Middle frontal gyrus (tissue), 1 donor: Measurements from ENCODE around the gene PCAT6.
"Not testable (repeated sequence)": the region's sequence is repeated elsewhere in the genome, so short reads cannot be mapped to it uniquely, and the experiment has no call there.

Experiments used
- DNase-seq: peaks from one replicate; pipeline ENCODE4 v3.0.0-alpha.2; 2015; ENCODE audit warnings: low spot score; ENCODE audit errors: extremely low spot score

The PCAT6 gene

GRCh38 chr1:202807451-202807925 is 3.3 kb upstream of the PCAT6 start:
- DNase-seq, result no peak

DNA sequence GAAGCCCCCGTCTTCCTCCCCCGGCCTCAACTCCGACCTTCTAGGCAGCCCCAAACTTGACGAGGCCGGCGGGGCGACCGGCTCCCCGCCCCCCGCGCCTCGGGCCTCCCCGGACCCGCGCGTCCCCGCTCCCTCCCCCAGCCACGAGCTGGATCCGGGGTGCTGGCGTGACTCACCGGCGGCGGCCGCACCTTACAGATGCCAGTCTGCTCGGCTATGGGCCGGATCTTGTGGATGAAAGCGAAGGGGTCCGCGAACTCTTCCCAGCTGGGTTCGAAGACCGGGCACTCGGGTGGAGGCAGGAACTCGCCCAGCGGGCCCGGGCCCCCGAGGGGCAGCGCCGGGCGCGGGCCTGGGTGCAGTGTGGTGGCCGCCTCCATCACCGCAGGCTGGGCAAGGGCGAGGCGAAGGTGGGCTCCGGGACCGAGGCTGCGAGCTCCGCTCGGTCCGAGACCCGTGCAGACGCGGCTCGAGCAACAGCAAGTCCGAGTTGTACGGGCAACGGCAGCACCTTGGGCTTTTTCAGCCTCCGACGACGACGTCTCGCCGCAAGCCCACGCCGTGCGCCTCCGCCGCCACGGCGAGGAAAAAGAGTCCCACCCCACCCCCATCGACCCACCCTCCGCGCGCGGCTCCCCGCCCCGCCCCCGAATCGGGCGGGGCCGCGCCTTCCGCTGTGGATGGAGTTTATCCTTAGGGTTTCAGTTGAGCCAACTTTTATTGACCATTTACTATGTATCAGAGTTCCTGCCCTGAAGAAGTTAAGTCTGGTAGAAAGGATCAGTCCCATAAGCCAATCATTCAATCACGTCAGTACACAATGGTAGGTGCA is 2.6 kb upstream of the PCAT6 start, which contains the start of gene KDM5B:
TSS of gene KDM5B (minus strand) at position 496 of the 832 bp plus-strand sequence. CDS start at position 380, 116 bp downstream.
- DNase-seq, result peak; percentile 30

DNA sequence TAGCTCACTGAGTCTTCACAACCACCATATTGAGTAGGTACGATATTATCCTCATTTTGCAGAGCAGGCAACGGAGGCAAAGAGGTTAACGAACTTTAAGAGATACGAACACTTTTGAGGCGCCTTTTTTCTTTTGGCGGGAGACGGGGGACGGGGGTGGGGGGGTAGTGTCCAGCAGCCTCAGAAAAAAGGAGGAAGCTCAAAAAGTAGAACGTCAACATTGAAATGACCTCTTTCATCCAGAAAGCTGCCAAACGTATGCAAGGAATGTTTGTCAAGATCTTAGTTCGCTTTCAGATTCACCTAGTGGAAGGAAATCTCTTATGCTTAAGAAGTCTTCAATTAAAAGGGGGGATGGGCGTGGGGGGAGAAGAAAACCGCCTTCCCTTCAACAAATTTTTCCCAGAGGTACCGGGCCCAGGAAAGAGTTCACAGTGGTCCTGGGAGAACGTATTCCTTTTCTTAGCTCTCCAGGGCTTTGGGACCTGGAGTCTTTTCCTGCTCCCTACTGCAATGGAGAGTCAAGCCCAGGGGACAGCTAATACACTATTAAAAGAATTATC is 1.1 kb upstream of the PCAT6 start:
- no peak for DNase-seq

- no peak for DNase-seq
These were observed 550 bp upstream of the PCAT6 start for GRCh38 chr1:202810193-202810614.

DNA sequence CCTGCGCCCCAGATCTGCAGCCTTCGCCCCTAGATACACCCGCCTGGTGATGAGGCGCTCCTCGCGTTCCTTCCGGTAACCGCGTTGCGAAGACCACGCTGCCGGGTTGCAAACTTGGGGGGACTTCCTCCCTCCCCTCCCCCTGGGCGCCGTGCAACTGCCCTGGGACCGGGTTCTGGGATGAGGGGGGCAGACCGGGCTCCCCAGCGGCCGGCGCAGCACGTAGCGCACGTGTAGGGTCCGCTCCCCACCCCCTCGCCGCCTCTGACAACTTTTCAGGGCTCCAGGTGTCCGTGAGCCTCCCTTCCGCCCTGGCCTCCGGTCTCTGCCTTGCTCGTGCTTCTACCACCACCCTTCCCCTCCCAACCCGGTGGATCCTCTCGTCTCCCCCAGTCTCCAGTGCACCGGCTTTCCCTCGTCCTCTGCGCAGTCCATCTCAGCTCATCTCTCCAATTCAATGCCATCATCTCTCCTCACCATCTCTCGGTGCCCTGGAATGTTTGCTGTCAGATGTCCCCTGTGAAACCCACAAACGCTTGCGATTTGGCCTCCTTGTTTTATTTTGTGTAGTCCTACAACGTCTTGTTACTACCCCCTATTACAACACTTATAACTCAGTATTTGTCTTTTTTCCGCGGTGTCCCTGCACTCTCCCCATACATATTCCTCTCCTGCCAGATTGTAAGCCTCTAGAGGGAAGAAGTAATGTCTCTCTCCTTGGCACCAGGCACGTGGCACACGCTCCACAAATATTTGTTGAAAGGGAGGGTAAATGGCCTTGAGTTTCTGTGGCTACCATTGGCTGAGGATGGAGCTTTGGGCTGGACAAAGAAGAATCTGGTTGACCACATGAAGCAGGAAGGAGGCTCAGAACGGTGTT is 782 bp downstream of the PCAT6 start:
- no peak for DNase-seq

DNA sequence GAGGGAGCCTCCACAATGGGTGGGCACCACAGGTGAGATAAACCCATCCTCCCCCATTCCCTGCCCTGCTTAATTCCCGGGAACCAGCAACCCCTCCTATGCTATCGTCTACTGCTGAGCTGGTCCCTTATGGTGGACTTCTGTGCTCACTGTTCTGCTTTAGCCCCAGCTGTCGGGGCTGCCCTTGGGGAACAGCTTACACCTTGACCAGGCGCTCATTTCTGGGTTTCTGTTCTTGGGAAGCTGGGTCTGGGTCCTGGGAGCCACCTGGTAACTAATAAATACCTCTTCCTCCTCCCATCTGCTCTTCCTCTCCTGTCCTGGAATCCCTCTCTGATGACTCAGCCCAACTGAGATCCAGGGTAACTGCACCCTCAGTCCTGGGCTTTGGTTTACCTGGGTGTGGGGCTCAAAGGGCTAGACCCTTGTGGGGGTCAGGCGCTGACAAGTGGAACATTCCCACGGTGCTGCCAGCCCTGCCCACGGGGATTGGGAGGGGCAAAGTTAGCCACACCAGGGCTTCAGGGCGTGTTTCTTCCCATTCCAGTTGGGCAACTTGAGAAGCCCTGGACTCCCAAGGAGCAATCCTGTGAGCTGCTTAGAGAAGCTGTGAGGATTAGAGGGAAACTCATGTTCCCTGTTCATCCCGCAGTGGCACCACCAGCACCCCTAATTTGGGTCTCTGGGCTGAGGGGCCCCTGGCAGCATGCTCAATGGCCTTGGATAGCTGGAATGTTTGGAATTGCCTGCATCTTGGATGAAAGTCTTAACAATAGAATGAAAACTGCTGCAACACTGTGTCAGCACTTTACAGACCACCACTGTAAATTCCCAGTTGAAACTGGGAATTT is 1.6 kb downstream of the PCAT6 start:
- no peak for DNase-seq

- no peak for DNase-seq
These were observed 4.4 kb downstream of the PCAT6 start for GRCh38 chr1:202815120-202815519.

GRCh38 chr1:202818819-202819218 is 8.1 kb downstream of the PCAT6 start:
- no peak for DNase-seq

DNA sequence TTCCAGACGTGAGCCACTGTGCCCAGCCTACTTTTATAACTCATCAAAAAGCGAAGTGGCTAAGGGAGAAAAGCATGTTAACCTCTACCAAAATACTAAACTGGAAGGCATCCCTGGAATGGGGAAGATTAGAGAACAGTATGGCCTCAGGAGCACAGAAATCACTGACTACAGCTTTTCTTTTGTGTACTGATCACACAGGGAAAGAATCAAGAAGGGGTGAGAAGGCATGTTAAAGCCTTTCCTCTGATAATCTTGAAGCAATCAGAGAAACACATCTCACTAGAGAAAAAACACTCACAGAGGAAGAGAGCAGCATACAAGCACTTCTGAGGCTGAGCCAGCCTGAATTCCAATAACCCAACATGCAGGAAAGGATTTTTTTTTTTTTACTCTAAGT is 10.7 kb downstream of the PCAT6 start:
- DNase-seq, result no peak

GRCh38 chr1:202825748-202826147 is 15.0 kb downstream of the PCAT6 start:
- DNase-seq, result no peak

DNA sequence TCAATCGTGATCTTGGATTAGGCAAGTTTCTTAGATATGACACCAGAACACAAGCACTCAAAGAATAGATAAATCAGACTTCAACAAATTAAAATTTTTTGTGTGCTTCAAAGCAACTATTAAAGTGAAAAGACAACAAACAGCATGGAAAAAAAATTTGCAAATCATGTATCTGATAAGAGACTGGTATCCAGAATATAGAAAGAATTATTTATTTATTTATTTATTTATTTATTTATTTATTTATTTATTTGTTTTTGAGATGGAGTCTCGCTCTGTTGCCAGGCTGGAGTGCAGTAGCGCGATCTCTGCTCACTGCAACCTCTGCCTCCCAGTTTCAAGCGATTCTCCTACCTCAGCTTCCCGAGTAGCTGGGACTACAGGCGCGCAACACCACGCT is 18.5 kb downstream of the PCAT6 start:
- DNase-seq, result not testable (repeated sequence)

- DNase-seq, result no peak
These were observed 21.2 kb downstream of the PCAT6 start for GRCh38 chr1:202831906-202832305.

- no peak for DNase-seq
These were observed 24.2 kb downstream of the PCAT6 start for GRCh38 chr1:202834771-202835547.

- no peak for DNase-seq
These were observed 24.9 kb downstream of the PCAT6 start for GRCh38 chr1:202835548-202836072.

DNA sequence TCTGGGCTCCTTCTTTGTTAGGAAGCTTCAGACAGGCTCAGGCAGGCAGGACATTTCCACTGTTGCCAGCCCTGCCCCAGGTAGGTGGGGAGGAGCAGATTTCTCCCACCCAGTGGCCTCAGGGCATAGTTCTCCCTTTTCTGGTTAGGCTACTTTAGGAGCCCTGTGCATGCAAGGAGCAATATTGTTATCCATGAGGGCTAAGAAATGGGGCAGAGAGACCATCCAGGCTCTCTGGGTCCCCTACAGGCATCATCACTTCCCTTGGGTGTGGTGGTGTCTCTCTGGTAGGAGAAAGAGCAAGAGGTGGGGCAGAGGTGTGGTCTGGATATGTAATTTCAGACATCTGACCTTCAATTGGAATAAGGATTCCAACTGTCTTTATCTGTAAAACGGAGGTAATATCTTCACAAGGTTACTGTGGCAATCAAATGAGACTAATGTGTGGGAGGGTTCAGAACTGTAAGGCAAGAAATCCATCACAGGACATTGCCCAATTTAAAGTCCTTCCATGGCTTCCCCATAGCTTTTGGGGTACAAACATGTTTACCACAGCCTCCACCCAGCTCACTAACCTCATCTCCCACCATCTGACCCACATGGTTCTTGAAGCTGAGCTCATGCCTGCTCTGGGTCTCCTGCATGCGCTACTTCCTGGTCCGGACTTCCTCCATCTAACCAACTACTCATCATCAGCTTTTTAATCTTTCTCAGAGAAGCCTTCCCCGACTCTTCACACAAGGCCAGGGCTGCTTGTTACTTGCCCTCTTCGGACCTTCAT is 26.1 kb downstream of the PCAT6 start:
- no peak for DNase-seq

GRCh38 chr1:202837746-202838262 is 27.1 kb downstream of the PCAT6 start:
- DNase-seq, result no peak

- no peak for DNase-seq
These were observed 32.3 kb downstream of the PCAT6 start for GRCh38 chr1:202843081-202843480.

DNA sequence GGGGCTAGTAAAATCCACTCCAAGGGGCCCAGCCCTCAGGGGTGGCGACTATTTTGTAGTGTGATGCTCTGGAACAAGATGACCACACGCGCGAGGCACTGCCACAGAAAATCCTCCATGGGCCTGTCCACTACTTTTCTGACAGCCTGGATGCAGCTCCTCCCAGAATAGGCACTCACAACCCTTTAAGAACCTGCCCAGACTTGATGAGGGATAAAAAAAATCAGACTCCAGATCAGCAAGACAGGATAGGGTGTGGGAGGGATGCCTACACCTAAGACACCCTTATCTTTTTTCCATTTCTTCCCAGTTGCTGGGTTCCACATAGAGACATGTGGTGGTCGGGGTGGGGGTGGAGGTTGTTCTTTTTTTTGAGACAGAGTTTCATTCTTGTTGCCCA is 33.5 kb downstream of the PCAT6 start:
- no peak for DNase-seq

GRCh38 chr1:202844935-202845334 is 34.2 kb downstream of the PCAT6 start:
- no peak for DNase-seq
